K562 (cell line): Measurements from ENCODE around the gene ATP7B. TPM values are rescaled to one million over a fixed set of nuclear protein-coding genes. Genes with fewer than 3 reads are reported as not detected.

ENCODE experiments used
- ADNP ChIP-seq: fragments of 200-800 bp; sonication (Bioruptor generic); IDR thresholded peaks from 2 replicates; pipeline ENCODE4 v1.6.1; 2016; ENCODE audit warnings: missing genetic modification characterization, missing compliant biosample characterization
- CHCHD3 ChIP-seq: fragments of 250-450 bp; sonication (Bioruptor Pico); IDR thresholded peaks from 2 replicates; pipeline ENCODE4 v2.1.2; 2022; ENCODE audit warnings: mild to moderate bottlenecking
- KLF16 ChIP-seq: IDR thresholded peaks from 2 replicates; pipeline ENCODE4 v1.6.1; 2016; ENCODE audit warnings: antibody characterized with exemption
- NCOR1 ChIP-seq: fragments of 450-650 bp; IDR thresholded peaks from 2 replicates; pipeline ENCODE4 v1.6.1; 2016; ENCODE audit warnings: mild to moderate bottlenecking, moderate library complexity
- OTX1 ChIP-seq: fragments of 450-650 bp; formaldehyde crosslinking; IDR thresholded peaks from 2 replicates; pipeline ENCODE4 v1.4.0; 2022; ENCODE audit warnings: mild to moderate bottlenecking
- RBM25 ChIP-seq: fragments of 200-400 bp; formaldehyde crosslinking; IDR thresholded peaks from 2 replicates; pipeline ENCODE4 v1.6.1; 2018; ENCODE audit warnings: low read length, low read depth, moderate library complexity; ENCODE audit not compliant: severe bottlenecking
- RBM34 ChIP-seq: fragments of 200-400 bp; formaldehyde crosslinking; IDR thresholded peaks from 2 replicates; pipeline ENCODE4 v1.6.1; 2018; ENCODE audit warnings: low read length, borderline replicate concordance; ENCODE audit not compliant: insufficient read depth
- TCFL5 ChIP-seq: fragments of 250-450 bp; sonication (Bioruptor Pico); conservative IDR thresholded peaks from 2 replicates; pipeline ENCODE4 v1.6.1; 2021; ENCODE audit warnings: mild to moderate bottlenecking, moderate library complexity, matching md5 sums
- TOE1 ChIP-seq, 2 experiments: fragments of 450-650 bp in 1 of 2; sonication (generic) in 1 of 2; formaldehyde crosslinking in 1 of 2; IDR thresholded peaks; 2 replicates each; pipeline versions ENCODE4 v1.7.1 to v1.8.0; 2016 to 2022; ENCODE audit warnings: borderline replicate concordance in 2 of 2, mild to moderate bottlenecking in 2 of 2, antibody characterized with exemption in 1 of 2, inconsistent platforms in 1 of 2, low read depth in 1 of 2, missing genetic modification reagents in 1 of 2, moderate library complexity in 1 of 2
- XRCC4 ChIP-seq: IDR thresholded peaks from one replicate; pipeline ENCODE4 v1.6.1; 2011; ENCODE audit not compliant: insufficient read depth, insufficient read length; ENCODE audit errors: extremely low read depth
- ZNF12 ChIP-seq: sonication (generic); formaldehyde crosslinking; IDR thresholded peaks from 2 replicates; pipeline ENCODE4 v1.4.0; 2020; ENCODE audit warnings: mild to moderate bottlenecking, missing genetic modification reagents
- ZNF318 ChIP-seq, 2 experiments: fragments of 450-650 bp; IDR thresholded peaks; 2 replicates each; pipeline ENCODE4 v1.6.1; 2016; ENCODE audit warnings: mild to moderate bottlenecking in 2 of 2, borderline replicate concordance in 1 of 2, low read depth in 1 of 2, moderate library complexity in 1 of 2
- ZNF436 ChIP-seq: fragments of 250-450, 450-650 bp; sonication (Bioruptor Pico); formaldehyde crosslinking; IDR thresholded peaks from 2 replicates; pipeline ENCODE4 v1.7.0; 2020; ENCODE audit warnings: mild to moderate bottlenecking
- polyA plus RNA-seq, 8 experiments: library from polyadenylated mRNA; depleted of rRNA in 4 of 8; stranded (reverse) in 5 of 8; unstranded in 3 of 8; fragments of >200 nt; fragmentation: Nextera tagmentation in 2 of 8; fragmentation: Illumina TruSeq in 1 of 8; extraction: Ambion mirVana in 2 of 8; extraction: Trizol in 1 of 8; gene quantifications; 2 replicates each; pipeline versions ENCODE4 v1.2.1 to v1.2.3, GENCODE V29; 2011 to 2014; ENCODE audit warnings: inconsistent platforms in 1 of 8, missing spikeins in 1 of 8
- total RNA-seq, 7 experiments: library from RNA; depleted of rRNA in 6 of 7; stranded (reverse); fragments of >200 nt in 6 of 7; fragmentation: Illumina TruSeq in 2 of 7; extraction: Trizol in 2 of 7; gene quantifications; 2 replicates each; pipeline versions ENCODE4 v1.2.1 to v1.2.3, GENCODE V29; 2011 to 2021; ENCODE audit warnings: low replicate concordance in 1 of 7
- TF ChIP-seq, protein P1 (sequence below): IDR thresholded peaks from 3 replicates; pipeline ENCODE4 v1.6.1; 2011; ENCODE audit warnings: borderline replicate concordance, mild to moderate bottlenecking, moderate library complexity; ENCODE audit not compliant: insufficient read length; ENCODE audit errors: extremely low read depth

Gene ATP7B
- total and polyA plus RNA-seq, 9 of the 15 experiments (the other 6 are each of a cell fraction or from before 2014, with no cell fraction given): 1.1 to 20.4 (median 8.5) TPM

- TF ChIP-seq, protein P1, sequence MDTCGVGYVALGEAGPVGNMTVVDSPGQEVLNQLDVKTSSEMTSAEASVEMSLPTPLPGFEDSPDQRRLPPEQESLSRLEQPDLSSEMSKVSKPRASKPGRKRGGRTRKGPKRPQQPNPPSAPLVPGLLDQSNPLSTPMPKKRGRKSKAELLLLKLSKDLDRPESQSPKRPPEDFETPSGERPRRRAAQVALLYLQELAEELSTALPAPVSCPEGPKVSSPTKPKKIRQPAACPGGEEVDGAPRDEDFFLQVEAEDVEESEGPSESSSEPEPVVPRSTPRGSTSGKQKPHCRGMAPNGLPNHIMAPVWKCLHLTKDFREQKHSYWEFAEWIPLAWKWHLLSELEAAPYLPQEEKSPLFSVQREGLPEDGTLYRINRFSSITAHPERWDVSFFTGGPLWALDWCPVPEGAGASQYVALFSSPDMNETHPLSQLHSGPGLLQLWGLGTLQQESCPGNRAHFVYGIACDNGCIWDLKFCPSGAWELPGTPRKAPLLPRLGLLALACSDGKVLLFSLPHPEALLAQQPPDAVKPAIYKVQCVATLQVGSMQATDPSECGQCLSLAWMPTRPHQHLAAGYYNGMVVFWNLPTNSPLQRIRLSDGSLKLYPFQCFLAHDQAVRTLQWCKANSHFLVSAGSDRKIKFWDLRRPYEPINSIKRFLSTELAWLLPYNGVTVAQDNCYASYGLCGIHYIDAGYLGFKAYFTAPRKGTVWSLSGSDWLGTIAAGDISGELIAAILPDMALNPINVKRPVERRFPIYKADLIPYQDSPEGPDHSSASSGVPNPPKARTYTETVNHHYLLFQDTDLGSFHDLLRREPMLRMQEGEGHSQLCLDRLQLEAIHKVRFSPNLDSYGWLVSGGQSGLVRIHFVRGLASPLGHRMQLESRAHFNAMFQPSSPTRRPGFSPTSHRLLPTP: no peak
- TF ChIP-seq TCFL5 (no peak), NCOR1 (peak; percentile 11; the same call in 1 of the 2 replicates), KLF16 (no peak), ZNF318 (IDR thresholded peaks at IDR 0.05; ENCODE audit: borderline replicate concordance in 1 of 2, low read depth in 1 of 2) (no peak), TOE1 (IDR thresholded peaks at IDR 0.05; ENCODE audit: borderline replicate concordance) (no peak), TOE1 (CRISPR knock-in tag; IDR thresholded peaks at IDR 0.05; ENCODE audit: borderline replicate concordance, low read depth) (no peak), CHCHD3 (no peak), RBM34 (no peak), ZNF436 (CRISPR knock-in tag) (no peak), RBM25 (no peak), OTX1 (CRISPR knock-in tag) (no peak), ADNP (no peak), XRCC4 (no peak), ZNF12 (CRISPR knock-in tag) (no peak)
Observed at GRCh38 chr13:51957377-51958216, 53.7 kb downstream of the ATP7B start (continued).
